HPDE6-E6E7 (cell line): ENCODE measurements around the gene TBX6.
"Not testable (repeated sequence)": the region's sequence is repeated elsewhere in the genome, so short reads cannot be mapped to it uniquely, and the experiment has no call there.

Experiments
- DNase-seq: peaks from one replicate; pipeline ENCODE4 v3.0.0; 2011; ENCODE audit warnings: missing footprints; ENCODE audit errors: extremely low spot score

The TBX6 gene

GRCh38 chr16:30065943-30066760, 25.6 kb downstream of the TBX6 start:
- DNase-seq: no peak

GRCh38 chr16:30065102-30065942, 26.4 kb downstream of the TBX6 start, which contains the start of gene ALDOA:
TSS of gene ALDOA (plus strand) at chr16:30065760. CDS start at chr16:30066898, 1,138 bp downstream.
- DNase-seq: peak; percentile 91

GRCh38 chr16:30064729-30065101, 27.0 kb downstream of the TBX6 start:
- no peak for DNase-seq

GRCh38 chr16:30063893-30064728, 27.6 kb downstream of the TBX6 start:
- no peak for DNase-seq

- no peak for DNase-seq
Observed at GRCh38 chr16:30063278-30063892, 28.3 kb downstream of the TBX6 start.

GRCh38 chr16:30060836-30061554, 30.7 kb downstream of the TBX6 start:
- DNase-seq: no peak

GRCh38 chr16:30060346-30060745, 31.4 kb downstream of the TBX6 start:
- DNase-seq: no peak

- DNase-seq: no peak
Observed at GRCh38 chr16:30054959-30055553, 36.7 kb downstream of the TBX6 start.

GRCh38 chr16:30054451-30054850, 37.3 kb downstream of the TBX6 start:
- no peak for DNase-seq

GRCh38 chr16:30053376-30054015, 38.2 kb downstream of the TBX6 start:
- no peak for DNase-seq

- peak; percentile 89 for DNase-seq
Observed at GRCh38 chr16:30052671-30053372, 38.9 kb downstream of the TBX6 start.

- DNase-seq: no peak
Observed at GRCh38 chr16:30051518-30051917, 40.2 kb downstream of the TBX6 start.

GRCh38 chr16:30049871-30050270, 41.9 kb downstream of the TBX6 start:
- no peak for DNase-seq

GRCh38 chr16:30046588-30046987, 45.1 kb downstream of the TBX6 start:
- DNase-seq: no peak

GRCh38 chr16:30046178-30046577, 45.5 kb downstream of the TBX6 start:
- no peak for DNase-seq

- no peak for DNase-seq
Observed at GRCh38 chr16:30041841-30042240, 49.9 kb downstream of the TBX6 start.

GRCh38 chr16:30040690-30041089, 51.0 kb downstream of the TBX6 start:
- not testable (repeated sequence) for DNase-seq

GRCh38 chr16:30040221-30040620, 51.5 kb downstream of the TBX6 start:
- DNase-seq: no peak
